Stimulated activated CD4-positive, alpha-beta T cell treated with anti-CD3 and anti-CD28 coated beads, TNF-alpha, amount 100 ng/mL, for 48 hours (primary cell): Measurements from ENCODE around the gene LIPC.

Source experiments
- DNase-seq, 3 donors: peaks; one replicate each; pipeline ENCODE4 v3.0.0-alpha.2; 2020; ENCODE audit warnings: low read depth in 3 of 3

The LIPC gene

DNA sequence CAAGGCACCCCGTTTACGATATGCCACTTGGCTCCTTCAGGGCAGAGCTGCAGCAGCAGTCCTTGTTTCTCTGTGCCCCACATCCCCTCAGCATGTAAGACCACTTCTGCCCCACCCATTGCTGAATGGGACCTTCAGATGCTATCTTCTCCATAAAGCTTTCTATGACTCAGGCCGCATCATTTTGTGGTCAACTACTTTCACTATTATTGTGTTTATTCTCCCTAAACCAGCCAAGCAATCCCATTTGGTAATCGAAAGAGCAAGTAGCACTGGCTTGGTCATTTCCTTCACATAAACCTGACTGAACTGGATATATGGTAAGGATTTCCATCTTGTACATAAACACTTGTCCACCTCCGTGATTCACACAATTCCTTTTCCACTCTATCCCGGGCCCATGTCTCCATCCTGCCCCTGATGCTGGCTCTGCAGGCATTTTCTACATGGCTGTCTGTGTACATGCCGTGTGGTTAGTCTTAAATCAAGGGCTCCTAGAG lies 25.7 kb downstream of the LIPC start:
- no peak for DNase-seq

DNA sequence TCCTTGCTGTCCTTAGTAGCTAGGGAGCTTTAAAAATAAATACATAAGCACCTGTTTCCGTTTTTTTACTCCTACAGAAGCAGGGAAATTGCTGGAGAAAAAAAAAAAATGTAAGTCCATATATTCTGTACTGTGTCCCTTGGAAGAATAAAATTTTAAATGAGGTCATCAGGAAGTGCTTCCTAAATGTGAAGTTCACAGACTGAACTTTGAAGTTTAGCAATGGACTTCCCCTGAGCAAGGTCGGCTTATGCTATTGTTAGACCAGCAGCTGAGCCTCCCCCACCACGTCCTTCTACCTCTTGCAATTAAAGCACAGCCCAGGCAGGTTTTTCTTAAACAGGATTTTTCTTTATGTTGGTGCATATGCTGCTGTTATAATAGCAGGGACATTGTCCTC lies 26.3 kb downstream of the LIPC start:
- no peak for DNase-seq

DNA sequence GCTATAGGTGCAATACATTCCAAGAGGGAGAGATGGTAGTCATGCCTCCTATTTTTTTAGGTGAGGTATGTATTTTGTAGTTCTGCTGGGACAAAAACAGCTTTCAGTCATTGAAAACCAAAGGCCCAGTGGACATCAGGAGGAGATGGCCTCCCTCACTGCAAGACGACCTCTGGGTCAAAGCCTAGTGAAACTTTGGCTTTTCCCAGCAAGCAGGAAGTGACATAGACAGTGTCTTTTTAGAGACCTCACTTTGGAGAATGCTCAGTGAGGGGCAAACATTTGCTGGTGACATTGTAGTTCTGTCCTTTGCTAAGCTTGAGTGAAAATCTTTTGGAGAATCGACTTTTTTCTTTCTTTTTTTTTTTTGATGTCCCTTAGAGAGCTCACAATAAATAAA lies 27.3 kb downstream of the LIPC start:
- DNase-seq, result no peak

DNA sequence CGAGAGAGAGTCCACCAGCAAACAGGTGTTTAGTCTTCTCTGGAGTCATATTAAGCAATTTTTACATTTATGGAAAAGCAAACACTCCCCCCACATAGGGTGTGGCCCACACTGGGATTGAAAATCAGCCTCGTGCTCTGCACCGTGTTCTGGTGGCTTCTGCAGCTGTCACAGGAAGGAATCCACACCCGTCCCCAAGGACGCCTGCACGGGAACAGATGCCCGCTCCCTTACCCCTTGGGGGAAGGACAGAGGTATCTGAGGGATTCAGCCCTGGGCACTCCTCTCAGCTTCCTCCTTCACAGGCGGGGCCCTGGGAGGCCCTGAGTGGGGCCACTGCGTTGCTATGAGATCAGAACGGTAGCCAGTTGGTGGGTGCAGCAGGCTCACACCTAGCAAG lies 27.8 kb downstream of the LIPC start:
- no peak for DNase-seq

DNA sequence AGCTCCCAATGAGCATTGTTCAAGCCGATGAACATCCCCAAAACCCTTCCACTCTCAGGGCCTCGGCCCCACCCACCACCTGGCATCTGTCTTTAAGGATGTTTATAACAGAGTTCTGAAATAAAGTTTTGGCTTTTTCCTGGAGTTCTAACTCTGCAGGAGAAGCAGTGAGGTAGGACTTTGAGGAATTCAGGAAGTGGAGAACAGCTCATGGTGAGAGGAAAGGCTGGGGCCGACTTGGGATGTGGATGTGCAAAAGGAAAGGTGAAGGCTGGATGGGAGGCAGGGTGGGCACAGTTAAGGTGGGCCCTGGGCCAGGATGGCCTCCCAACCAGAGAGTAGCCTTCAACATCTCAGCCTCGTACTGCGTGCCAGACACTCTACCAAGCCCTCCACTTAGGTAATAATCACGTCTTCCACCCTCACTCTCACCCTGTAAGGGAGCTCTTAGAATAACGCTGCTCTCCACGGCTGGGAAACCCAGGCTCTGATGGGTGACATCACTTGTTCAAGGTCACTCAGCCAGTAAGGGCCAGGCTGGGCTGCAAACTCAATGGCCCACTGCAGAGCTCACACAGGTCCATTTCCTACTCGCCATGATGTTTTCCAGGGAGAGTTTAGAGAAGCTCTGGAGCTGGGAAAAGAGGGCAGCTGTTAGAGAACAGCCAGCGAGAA lies 28.5 kb downstream of the LIPC start:
- no peak for DNase-seq

DNA sequence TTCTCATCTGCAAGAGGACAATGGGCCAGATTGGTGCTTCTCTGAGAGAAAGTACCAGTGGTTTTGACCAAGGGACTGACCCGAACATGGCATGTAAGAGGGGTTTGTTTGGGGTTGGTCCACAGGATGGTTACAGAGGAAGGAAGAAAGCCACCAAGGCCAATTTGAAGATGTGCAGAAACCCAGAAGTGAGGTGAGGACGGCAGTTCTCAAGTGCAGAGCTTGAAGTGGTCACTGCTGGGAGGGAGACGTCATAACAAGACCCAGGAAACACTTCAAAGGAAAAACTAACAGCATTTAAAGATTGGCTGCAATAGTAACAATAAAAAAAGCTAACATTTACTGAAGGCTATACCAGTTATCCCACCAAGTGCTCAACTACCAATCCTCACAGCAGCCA lies 29.1 kb downstream of the LIPC start:
- DNase-seq, result no peak

DNA sequence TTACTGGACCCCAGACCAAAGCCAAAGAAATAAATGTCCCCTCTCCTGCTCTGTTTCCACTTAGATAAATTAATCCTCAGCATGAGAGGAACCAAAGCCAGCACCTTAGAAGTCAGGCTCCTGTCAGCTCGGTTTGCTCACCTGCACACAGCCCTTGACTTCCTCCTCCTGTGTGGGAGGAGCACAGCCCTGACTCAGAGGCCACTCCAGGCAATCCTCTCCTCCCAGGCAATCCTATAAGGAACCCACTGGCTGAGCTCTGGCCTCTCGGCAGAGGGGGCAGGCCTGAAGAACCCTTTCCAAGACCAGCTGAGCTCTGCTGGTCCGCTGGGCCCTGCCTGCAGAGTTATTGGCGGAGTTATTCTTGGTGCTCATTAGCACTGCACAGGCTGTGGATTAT lies 30.8 kb downstream of the LIPC start:
- no peak for DNase-seq

DNA sequence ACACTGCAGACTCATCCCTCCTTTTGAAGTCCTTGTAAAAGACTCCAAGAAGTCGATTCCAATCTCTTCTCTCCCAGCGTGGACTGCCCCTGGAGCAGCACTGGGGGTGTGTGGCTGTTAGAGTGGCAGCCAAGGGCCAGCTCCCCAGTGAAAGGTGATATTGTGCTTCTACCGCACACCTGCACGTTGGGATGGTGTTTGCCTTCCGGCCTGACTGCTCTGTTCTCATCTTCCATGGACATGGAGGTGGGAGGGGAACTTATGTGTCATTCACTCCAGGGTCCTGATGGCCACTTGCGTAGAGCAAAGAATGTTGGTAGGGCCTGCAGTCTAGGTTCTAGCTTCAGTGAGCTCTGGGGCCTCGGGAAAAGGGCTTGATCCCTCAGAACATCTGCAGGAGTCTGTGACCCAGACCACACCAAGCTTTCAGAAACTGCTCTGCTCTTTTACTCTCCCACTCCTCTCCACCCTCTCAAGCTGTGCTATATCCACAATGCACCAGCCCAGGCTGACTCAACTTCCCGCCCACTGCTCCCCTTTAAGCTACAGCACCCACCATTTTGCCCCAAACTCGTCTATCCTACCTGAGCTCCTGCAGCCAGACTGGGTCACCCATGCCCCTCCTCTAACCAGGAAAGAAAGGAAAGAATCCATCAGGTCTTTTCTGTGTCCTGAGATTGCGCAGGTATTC lies 31.3 kb downstream of the LIPC start:
- no peak for DNase-seq

DNA sequence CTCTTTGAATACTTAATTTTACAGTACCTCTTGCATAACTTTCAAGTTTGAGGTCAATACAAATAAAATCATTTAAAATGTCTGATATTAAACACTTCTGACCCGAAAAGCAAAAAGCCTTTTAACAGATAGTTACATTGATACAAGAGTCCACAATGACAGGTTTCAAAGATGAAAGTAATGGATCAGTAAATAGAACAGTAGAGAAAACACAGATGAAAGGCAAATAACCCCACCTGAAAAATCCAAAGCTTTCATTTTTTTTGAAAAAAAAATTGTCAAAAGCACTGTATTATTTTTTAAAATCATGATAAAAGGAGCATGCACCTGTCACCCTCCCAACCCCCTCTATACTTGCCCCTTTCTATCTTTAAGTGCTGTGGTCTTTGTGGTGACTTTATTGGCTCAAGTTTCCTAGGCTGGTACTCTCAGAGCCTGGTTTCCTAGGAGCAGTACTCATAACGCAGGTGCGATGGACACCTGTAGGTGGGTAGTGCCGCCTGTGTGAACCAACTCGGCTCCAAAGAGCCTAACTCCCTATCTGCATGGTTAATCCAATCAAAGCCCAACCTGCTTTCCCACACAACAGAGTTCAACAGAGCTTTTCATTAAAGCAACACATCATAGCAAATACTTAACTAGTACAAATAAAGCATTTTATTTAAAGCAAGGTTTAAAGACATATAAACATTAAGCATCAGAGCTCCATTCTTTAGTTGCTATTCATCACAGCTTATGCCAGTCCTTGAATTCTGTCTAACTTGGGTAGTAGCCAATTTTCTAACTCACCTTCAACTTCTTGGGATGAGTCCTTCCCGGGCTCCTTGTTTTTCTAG lies 32.2 kb downstream of the LIPC start:
- no peak for DNase-seq

DNA sequence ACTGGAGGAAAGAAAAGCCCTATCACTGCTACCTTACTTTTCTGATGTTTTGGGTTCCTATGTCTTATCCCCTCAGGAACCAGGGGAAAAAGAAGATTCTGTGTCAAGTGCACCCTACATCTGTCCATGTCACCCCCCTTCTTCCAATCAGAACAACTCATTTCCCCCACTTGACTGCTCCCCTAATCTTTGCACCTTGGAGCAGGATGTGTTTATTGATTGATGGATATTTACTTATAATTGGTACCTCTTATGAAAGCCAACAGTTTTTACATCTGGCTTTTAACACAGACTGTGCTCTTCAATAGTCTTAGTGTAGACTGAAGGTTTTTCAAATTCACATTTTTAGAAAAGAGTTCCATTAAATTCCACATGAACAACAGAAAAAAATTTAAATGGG lies 33.3 kb downstream of the LIPC start:
- DNase-seq, result no peak

DNA sequence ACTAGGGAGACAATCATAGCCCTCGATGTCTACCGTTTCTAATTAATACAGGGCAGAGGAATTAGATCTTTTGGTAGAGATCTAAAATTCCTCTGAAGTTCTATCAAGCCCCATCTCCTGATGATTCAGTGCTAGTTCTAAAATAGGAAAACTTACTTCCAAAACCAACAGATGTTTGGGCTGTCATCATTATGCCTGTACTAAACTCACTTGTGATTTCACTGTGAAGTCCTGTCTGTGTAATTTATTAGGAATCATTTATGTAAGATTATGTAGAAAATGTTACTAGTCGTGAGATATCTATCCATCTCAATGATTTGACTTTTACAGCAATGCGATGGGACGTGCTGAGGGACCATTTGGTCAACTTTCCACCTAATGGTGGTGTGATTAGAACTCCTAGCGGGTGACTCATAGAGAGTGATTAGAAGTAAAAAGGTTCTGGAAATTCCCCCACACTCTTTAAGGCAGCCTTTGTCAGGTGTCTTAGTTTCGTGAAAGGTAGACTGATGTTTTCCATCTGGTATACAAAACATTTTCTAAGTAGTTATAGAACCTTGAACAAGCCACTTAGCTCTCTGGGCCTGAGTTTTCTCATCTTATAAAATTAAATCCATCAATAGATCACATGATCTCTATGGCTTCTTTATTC lies 34.2 kb downstream of the LIPC start:
- no peak for DNase-seq

DNA sequence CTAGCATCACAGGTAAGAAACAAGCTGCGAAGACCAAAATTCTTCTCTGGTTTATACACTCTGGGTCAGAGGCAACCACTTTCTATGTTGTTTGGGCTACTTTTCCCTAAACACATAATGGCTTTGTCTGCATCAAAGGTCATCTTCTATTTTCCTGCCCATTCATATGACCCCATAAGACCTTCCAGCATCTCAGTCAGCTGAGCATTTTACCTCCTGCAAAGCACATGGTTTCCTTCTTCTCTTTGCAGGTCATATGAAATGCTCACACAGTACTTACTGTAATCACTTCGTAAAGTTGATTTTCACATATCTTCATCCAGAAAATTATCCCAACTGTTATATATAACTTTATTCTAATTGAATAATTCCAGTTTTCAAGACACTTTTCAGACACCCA lies 34.8 kb downstream of the LIPC start:
- no peak for DNase-seq

DNA sequence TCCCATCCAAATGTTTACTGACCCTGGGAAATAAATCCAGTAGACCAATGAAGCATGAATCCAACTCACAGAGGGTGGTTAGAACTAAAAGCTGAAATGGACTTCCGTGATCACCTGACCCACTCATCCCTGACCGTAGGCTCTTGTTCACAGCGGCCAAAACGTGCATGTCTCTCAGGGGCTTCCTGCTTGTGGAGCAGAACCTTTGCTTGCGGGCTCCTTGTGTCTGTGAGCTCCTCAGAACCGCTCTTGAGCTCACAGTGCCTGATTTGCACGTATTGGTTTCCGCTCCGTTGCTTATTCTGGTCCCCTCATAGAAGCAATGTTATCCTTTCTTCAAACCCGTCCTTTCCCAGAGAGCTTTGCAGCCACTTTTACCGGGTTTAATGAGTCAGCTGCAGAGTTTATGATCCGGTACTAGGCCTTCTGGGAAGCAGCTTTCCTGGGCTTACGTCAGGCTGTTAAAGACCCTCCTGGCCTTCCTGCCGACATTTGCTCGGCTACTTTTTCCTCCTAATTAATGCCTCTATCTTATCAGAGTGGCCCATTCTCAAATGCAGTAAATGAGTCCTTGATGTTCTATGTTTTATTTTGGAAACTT lies 35.4 kb downstream of the LIPC start:
- no peak for DNase-seq

DNA sequence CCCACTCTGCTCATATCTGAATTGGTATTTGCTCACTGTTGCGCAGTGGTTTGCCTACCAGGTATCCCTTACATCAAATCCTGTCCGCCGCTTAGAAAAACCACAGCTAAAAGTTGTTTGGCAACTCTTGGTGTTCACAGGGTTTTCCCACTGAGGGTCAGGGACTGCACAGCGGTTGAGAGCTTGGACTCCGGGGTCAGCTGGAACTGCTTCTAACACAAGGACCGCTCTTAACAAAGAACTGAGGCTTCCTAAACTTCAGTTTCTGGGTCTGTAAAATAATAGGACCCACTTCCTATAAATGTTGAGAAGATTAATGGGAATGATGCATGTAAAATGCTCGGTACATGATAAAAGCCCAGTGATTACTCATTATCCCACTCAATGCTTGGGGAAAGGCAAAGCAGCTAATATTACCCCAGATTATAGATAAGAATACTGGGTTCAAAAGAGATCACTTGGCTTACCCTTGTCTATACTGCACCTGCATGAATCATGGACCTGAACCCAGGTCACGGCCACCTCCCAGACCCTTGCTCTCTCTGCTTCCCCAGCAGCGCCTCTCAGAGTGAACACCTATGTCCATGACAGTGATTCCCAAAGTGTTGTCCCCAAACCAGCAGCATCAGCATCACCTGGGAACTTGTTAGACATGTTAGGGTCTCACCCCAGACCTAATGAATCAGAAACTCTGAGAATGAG lies 36.1 kb downstream of the LIPC start:
- DNase-seq, result no peak

DNA sequence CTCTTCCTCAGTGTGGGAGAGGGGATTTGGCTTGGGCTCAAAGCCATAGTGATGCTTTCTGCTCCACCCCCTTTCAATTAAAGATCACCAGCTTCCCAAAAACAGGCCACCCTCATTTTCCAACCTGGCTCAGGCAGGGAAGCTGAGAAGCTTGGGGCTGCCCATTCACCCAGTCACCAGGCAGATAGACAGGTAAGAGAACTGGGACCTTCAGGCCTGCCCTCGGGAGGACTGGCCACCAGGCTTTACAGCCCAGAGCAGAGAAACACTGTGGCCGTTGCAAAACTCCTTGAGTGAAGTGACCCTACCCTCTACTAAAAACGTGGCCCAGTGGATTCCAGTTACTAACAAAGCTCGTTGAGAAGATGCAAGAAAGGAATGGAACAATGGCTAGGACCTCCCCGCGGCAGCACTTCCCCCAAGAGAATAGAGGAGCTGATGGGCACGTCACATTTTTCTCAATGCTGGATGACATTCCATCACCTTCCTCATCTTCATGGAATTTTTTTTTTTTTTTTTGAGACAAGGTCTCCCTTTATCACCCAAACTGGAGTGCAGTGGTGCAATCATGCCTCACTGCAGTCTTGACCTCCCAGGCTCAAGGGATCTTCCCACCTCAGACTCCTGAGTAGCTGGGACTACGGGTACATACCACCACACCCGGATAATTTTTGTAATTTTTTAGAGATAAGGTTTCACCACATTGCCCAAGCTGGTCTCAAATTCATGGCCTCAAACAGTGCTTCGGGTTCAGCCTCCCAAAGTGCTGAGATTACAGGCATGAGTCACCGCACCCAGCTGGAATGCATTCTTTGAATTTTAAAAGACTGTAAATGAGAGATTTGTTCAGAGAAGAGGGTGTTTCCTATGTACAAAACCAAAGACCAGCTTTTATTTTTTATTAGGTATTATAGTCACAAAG lies 37.9 kb downstream of the LIPC start:
- DNase-seq, result no peak

DNA sequence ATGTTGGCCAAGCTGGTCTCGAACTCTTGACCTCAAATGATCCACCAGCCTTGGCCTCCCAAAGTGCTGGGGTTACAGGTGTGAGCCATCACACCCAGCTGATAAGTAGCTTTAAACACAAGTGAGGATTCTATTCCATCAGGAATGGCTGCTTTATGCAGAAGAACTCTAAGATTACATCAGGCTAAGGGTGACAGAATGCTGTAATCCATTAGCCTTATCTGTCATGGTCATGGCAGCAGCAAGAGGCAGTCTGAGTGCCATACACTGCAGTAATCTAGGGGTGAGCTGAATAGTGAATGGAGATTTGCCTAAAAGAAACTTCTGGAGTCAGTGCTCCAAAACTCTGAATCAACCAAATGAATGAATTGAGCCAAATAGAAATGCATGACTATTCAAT lies 39.6 kb downstream of the LIPC start:
- DNase-seq, result no peak

DNA sequence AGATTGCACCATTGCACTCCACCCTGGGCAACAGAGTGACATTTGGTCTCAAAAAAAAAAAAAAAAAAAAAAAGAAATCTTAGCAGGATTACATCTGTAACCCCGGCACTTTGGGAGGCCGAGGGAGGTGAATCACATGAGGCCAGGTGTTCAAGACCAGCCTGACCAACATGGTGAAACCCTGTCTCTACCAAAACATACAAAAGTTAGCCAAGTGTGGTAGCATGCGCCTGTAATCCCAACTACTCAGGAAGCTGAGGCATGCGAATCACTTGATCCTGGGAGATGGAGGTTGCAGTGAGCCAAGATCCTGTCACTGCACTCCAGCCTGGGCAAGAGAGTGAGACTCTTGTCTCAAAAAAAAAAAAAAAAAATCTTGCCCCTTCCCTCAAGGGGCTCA lies 40.4 kb downstream of the LIPC start:
- DNase-seq, result no peak

DNA sequence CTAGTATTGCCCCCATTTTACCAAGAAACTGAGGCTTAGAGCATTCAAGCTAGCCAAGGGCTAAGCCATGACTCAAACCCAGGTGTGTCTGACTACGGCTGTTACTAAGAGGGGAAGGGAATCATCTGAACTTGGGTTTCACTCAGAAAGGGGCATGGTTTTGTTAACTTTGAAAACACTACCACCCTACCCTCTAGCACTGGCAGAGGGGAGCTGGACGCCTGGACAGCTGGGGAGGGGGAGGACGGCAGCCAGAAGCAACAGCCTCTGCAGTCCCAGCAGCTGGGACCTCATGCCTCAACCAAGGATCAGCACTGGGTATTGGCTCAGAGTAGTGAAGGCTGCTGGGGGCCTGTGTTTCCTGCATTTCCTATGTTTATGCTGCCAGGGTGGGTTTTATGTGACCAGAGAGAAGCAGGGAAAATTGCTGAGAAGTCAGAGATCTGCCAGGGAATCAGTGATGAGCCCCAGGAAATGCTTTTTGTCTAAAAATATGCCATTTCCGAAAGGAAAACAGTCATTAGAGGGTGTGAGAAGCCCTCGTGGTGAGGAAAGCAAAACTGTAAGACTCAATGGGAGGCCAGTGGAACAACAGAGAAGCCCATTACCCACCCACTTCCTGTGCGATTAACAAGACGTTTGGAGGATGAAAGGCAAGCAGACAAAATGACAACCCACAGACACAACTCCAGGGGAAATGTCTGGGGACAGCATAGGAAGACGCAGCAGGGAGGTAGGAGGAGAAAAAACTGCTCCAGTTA lies 41.2 kb downstream of the LIPC start:
- DNase-seq, result no peak

DNA sequence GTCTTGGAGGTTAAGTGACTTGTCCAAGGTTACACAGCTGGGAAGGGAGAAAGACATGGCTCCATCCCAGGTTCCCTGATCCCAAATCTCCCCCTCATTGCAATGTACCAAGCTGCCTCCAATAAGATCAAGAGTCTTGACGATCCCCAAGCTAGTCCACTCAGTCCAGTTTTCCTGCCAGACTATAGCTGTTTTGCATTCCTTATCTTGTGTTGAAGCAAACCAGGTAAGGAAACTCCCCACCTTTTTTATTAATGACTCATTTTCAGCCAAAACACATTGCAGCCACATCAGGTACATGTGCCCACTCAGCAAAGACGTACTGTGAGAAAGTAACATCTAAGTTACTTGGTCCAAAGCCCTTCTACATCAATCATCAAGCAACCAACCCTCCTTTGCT lies 41.9 kb downstream of the LIPC start:
- DNase-seq, result no peak
